ENCODE results near the gene CAMSAP1. TPM values are rescaled to one million over a fixed set of nuclear protein-coding genes. Genes with fewer than 3 reads are reported as not detected.

The CAMSAP1 gene
- total RNA-seq, 1 experiment from 2014 or later: 52.7 TPM

DNA sequence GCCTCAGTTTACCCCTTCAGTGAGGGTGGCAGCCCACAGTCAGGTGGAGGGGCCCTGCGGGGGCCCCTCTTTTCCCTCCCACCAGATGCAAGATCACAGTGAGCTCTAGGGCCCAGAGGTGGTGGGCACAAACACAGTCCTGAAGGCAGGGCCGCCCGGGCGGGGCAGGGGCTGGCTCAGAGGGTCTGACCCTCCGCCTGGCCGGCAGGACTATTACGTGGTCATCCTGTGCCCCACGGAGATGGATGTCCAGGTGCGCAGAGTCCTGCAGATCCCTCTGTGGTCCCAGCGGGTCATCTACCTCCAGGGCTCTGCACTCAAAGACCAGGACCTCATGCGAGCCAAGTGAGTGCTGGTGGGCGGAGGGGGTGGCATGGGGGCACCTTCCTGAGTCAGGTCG is 141.9 kb downstream of the CAMSAP1 start:
- no peak overlapping the region for H3K27ac Mint-ChIP-seq
- no peak for DNase-seq

More for the DNA sequence above, 141.9 kb downstream of the CAMSAP1 start:
- no peak overlapping the region for H3K9ac ChIP-seq (ENCODE audit: extremely low read depth, insufficient read length, low read length)
- H4K20me1 ChIP-seq (ENCODE audit: control insufficient read depth, insufficient read depth, insufficient read length): no peaks in the 10 kb centered on the region
- WGBS (ENCODE audit: extremely low coverage, insufficient read length, low lambda C conversion rate): no CpG with 5 or more reads among the region's 13 CpGs
- H3K79me1 ChIP-seq (ENCODE audit: insufficient read depth, low read depth, low read length, poor library complexity, severe bottlenecking): no peaks in the 10 kb centered on the region
- Mint-ChIP-seq H3K36me3 (ENCODE audit: insufficient read depth in 1 of 3, low read depth in 3 of 3) (peaks cover 0 to 10% (median 4%) of the 10 kb centered on the region in 3 experiments; a peak in 4 of 7 replicates), H3K4me1 (no peaks in the 10 kb centered on the region), H3K4me3 (no peak overlapping the region), H3K9me3 (peaks cover 12 to 22% of the 10 kb centered on the region in 2 experiments), H3K27me3 (ENCODE audit: low read depth) (no peaks in the 10 kb centered on the region)
- H3K18ac ChIP-seq (ENCODE audit: insufficient read length, low read depth, low read length): no peak overlapping the region
- no peak overlapping the region for H2BK20ac ChIP-seq (ENCODE audit: low read depth, low read length, poor library complexity, severe bottlenecking)
- no peak overlapping the region for H4K8ac ChIP-seq (replicated peaks; ENCODE audit: insufficient read length, low read depth, low read length)
- no peak overlapping the region for H3T11ph ChIP-seq (ENCODE audit: low read length)
- H2AK5ac ChIP-seq (ENCODE audit: insufficient read length, low read length): no peak overlapping the region
- H3K23ac ChIP-seq (ENCODE audit: insufficient read length, low read depth, low read length): no peak overlapping the region
- H3K4ac ChIP-seq (ENCODE audit: low read depth, low read length): no peak overlapping the region
- H2BK5ac ChIP-seq (ENCODE audit: insufficient read length, low read length): no peak overlapping the region
- no peak overlapping the region for H2BK12ac ChIP-seq (ENCODE audit: insufficient read length, low read depth, low read length)
- H3K56ac ChIP-seq (ENCODE audit: insufficient read length, low read depth, low read length): no peak overlapping the region
- no peak overlapping the region for H4K91ac ChIP-seq (ENCODE audit: insufficient read length, low read depth, low read length)
- TF ChIP-seq CTCF (conservative IDR thresholded peaks at IDR 0.05): no peak
- H4K5ac ChIP-seq (ENCODE audit: insufficient read length, low read depth, low read length): no peak overlapping the region
- H3K4me2 ChIP-seq (ENCODE audit: insufficient read depth, insufficient read length, low read length): no peak overlapping the region
- no peak overlapping the region for H2AFZ ChIP-seq (ENCODE audit: low read length)
- H3K27ac ChIP-seq (ENCODE audit: insufficient read length, low read depth, low read length): no peak overlapping the region
- H3K4me1 ChIP-seq (ENCODE audit: insufficient read depth, low read length): no peaks in the 10 kb centered on the region
- no peaks in the 10 kb centered on the region for H3K23me2 ChIP-seq (ENCODE audit: insufficient read length, low read depth, low read length, poor library complexity, severe bottlenecking)
- H2BK120ac ChIP-seq (ENCODE audit: low read depth, low read length, poor library complexity, severe bottlenecking): no peak overlapping the region
- peaks cover 4% of the 10 kb centered on the region for H3K9me3 ChIP-seq (ENCODE audit: control insufficient read depth, low read depth, low read length)
- no peaks in the 10 kb centered on the region for H3K79me2 ChIP-seq (ENCODE audit: insufficient read depth, low read length)
- H3K27me3 ChIP-seq (ENCODE audit: insufficient read depth, low read length): no peaks in the 10 kb centered on the region
- H3K14ac ChIP-seq (ENCODE audit: insufficient read depth, low read length): no peak overlapping the region
- H2BK15ac ChIP-seq (ENCODE audit: low read depth, low read length): no peak overlapping the region

Measured in H9 (cell line).